Measurements from ENCODE around the gene XPO4. TPM values are rescaled to one million over a fixed set of nuclear protein-coding genes. Genes with fewer than 3 reads are reported as not detected.

The XPO4 gene
- total and polyA plus RNA-seq, 2 of the 13 experiments (the other 11 are each of a cell fraction or from before 2014, with no cell fraction given) = 8.4 to 24.8 TPM

GRCh38 chr13:20815464-20815863 is 87.1 kb downstream of the XPO4 start:
- H3K4me3 ChIP-seq (replicated peaks in 1 of 3; ENCODE audit: insufficient read depth in 1 of 3, low read depth in 2 of 3, low read length in 3 of 3) = no peak overlapping the region
- CTCF ChIA-PET (ENCODE audit: low intra/inter-chr PET ratio, low total read pairs) = no interaction called here
- no peaks in the 10 kb centered on the region for H3K9me3 ChIP-seq (ENCODE audit: low read length)
- FAIRE-seq (no peak), DNase-seq (ENCODE audit: low spot score) (no peak), ATAC-seq (no peak)
- intact Hi-C loops (cut with micrococcal nuclease; ENCODE audit: unreplicated experiment) = no loop called here
- H3K36me3 ChIP-seq (replicated peaks in 1 of 2; ENCODE audit: control insufficient read depth in 1 of 2, insufficient read depth in 2 of 2, low read length in 2 of 2) = peaks cover 3 to 38% of the 10 kb centered on the region in 2 experiments; a peak in 2 of 5 replicates
- H3K9ac ChIP-seq (ENCODE audit: insufficient read depth, low read depth, low read length) = no peak overlapping the region
- 94% methylated on average over 1 of the region's 1 CpG for WGBS (ENCODE audit: low lambda C conversion rate)
- no peak overlapping the region for H2AFZ ChIP-seq (ENCODE audit: low read length)
- no peaks in the 10 kb centered on the region for H4K20me1 ChIP-seq (ENCODE audit: insufficient read depth, low read length)
- no peaks in the 10 kb centered on the region for H3K79me2 ChIP-seq (ENCODE audit: insufficient read depth, low read length)
- H3K4me2 ChIP-seq (ENCODE audit: low read depth, low read length) = no peak overlapping the region
- TF ChIP-seq TCF12 (IDR thresholded peaks at IDR 0.05) = no peak
- TF ChIP-seq TCF12 (CRISPR knock-in tag; IDR thresholded peaks at IDR 0.05) = no peak
- no peak for TF ChIP-seq MBNL3 (CRISPR knock-in tag; conservative IDR thresholded peaks at IDR 0.05)
- TF ChIP-seq HIVEP1 (CRISPR knock-in tag; IDR thresholded peaks at IDR 0.05) = no peak
- no peak for TF ChIP-seq ZBTB3 (CRISPR knock-in tag; IDR thresholded peaks at IDR 0.05; ENCODE audit: borderline replicate concordance, low read depth)
- no peak for TF ChIP-seq ZFP36 (IDR thresholded peaks at IDR 0.05; ENCODE audit: borderline replicate concordance, low read depth, low read length, partially characterized antibody)
- no peak for TF ChIP-seq CREB1 (IDR thresholded peaks at IDR 0.05)
- no peak for TF ChIP-seq CREB1 (CRISPR knock-in tag; IDR thresholded peaks at IDR 0.05)
- TF ChIP-seq ZNF337 (CRISPR knock-in tag; IDR thresholded peaks at IDR 0.05; ENCODE audit: borderline replicate concordance, low read depth) = no peak
- TF ChIP-seq PHF20 (CRISPR knock-in tag; IDR thresholded peaks at IDR 0.05) = no peak
- no peak for TF ChIP-seq XBP1 (CRISPR knock-in tag; IDR thresholded peaks at IDR 0.05)
- TF ChIP-seq JUN (CRISPR knock-in tag; IDR thresholded peaks at IDR 0.05) = no peak
- TF ChIP-seq ZFP90 (CRISPR knock-in tag; IDR thresholded peaks at IDR 0.05; ENCODE audit: borderline replicate concordance) = no peak
- TF ChIP-seq ZNF749 (CRISPR knock-in tag; IDR thresholded peaks at IDR 0.05; ENCODE audit: borderline replicate concordance) = no peak
- no peak for TF ChIP-seq ZNF557 (CRISPR knock-in tag; IDR thresholded peaks at IDR 0.05)
- no peak for TF ChIP-seq SETDB1 (CRISPR knock-in tag; IDR thresholded peaks at IDR 0.05; ENCODE audit: borderline replicate concordance)
- in situ Hi-C loops (cut with HindIII; ENCODE audit: extremely low pct_ligation_motif_present, low pct_unique_long_range_greater_than_20kb) = no loop called here
- no peak overlapping the region for H3K27ac ChIP-seq (ENCODE audit: extremely low read length, insufficient read depth, low read length)
- H3K4me1 ChIP-seq (ENCODE audit: insufficient read depth, low read length) = no peaks in the 10 kb centered on the region
- H3K27me3 ChIP-seq (ENCODE audit: control insufficient read depth in 1 of 2, insufficient read depth in 2 of 2, low read length in 2 of 2) = no peaks in the 10 kb centered on the region
- POLR2A ChIA-PET = no interaction called here
- no TSS peak for BruUV-seq (replicated peaks)

All from HepG2 (cell line).